H1 (cell line): ENCODE data around the gene GET3. TPM values are rescaled to one million over a fixed set of nuclear protein-coding genes. Genes with fewer than 3 reads are reported as not detected.

Experiments
- ATF3 ChIP-seq: IDR thresholded peaks from 2 replicates; pipeline ENCODE4 v1.6.1; 2011; ENCODE audit warnings: low read depth, mild to moderate bottlenecking, low read length; ENCODE audit not compliant: insufficient read depth
- BCL11A ChIP-seq, 2 experiments: IDR thresholded peaks; one replicate each; pipeline ENCODE4 v1.6.1; 2011; ENCODE audit warnings: low read depth in 2 of 2, low read length in 2 of 2, mild to moderate bottlenecking in 2 of 2
- BRCA1 ChIP-seq: IDR thresholded peaks from 2 replicates; pipeline ENCODE4 v1.6.1; 2012; ENCODE audit warnings: low read depth, low read length, improper control_type of control experiment
- CHD7 ChIP-seq: fragments of 300-600 bp; sonication (generic); IDR thresholded peaks from 2 replicates; pipeline ENCODE4 v1.7.1; 2012; ENCODE audit warnings: low read length, moderate library complexity, mild to moderate bottlenecking, inconsistent platforms; ENCODE audit not compliant: insufficient replicate concordance
- EGR1 ChIP-seq: IDR thresholded peaks from 2 replicates; pipeline ENCODE4 v1.6.1; 2011; ENCODE audit warnings: low read depth, low read length, borderline replicate concordance
- HDAC6 ChIP-seq: IDR thresholded peaks from one replicate; pipeline ENCODE4 v1.7.1; 2012; ENCODE audit warnings: low read depth, mild to moderate bottlenecking, inconsistent platforms, low read length, moderate library complexity
- RAD21 ChIP-seq, 2 experiments: IDR thresholded peaks in 1 of 2; conservative IDR thresholded peaks in 1 of 2; 2 replicates each; pipeline ENCODE4 v1.6.1; 2011; ENCODE audit warnings: low read depth in 2 of 2, low read length in 2 of 2, improper control_type of control experiment in 1 of 2, inconsistent platforms in 1 of 2, mild to moderate bottlenecking in 1 of 2, moderate library complexity in 1 of 2
- SP1 ChIP-seq: IDR thresholded peaks from 2 replicates; pipeline ENCODE4 v1.6.1; 2011; ENCODE audit warnings: low read depth, low read length
- polyA plus RNA-seq, 7 experiments: library from polyadenylated mRNA; depleted of rRNA in 3 of 7; stranded (reverse) in 5 of 7; unstranded in 2 of 7; fragments of >200 nt in 5 of 7; fragments of 200-250 nt in 2 of 7; gene quantifications; 1 replicate in 5 of 7; 2 replicates in 1 of 7; 4 replicates in 1 of 7; pipeline versions ENCODE4 v1.2.1 to v1.2.3, GENCODE V29; 2011 to 2013; ENCODE audit warnings: missing spikeins in 2 of 7, mixed read lengths in 2 of 7
- total RNA-seq: library from RNA; stranded (reverse); fragmentation: NEBNext Ultra II Directional; extraction: Animal tissue kit (Norgen Biotek cat#: 25700); gene quantifications from 2 replicates; pipeline ENCODE4 v1.2.1, GENCODE V29; 2021

Gene GET3
- total and polyA plus RNA-seq, 2 of the 8 experiments (the other 6 are each of a cell fraction or from before 2014, with no cell fraction given), result 105 to 297 TPM

GRCh38 chr19:12696366-12697335, 40.6 kb upstream of the GET3 start, which contains the start of gene FBXW9 (continued):
- TF ChIP-seq ATF3 (peak; percentile 93), RAD21 (IDR thresholded peaks at IDR 0.05 in 1 of 2, conservative IDR thresholded peaks at IDR 0.05 in 1 of 2; ENCODE audit: low read depth in 2 of 2, low read length in 2 of 2) (no peak), SP1 (no peak), BRCA1 (no peak), CHD7 (no peak), HDAC6 (no peak), EGR1 (no peak), BCL11A (IDR thresholded peaks at IDR 0.05; ENCODE audit: low read depth in 2 of 2, low read length in 2 of 2) (no peak)
